Epithelial cell of esophagus (primary cell): ENCODE data around the gene PSMD1.

Source experiments
- DNase-seq: peaks from one replicate; pipeline ENCODE4 v3.0.0; 2010; ENCODE audit warnings: low read depth
- H3K4me3 ChIP-seq: 2 replicates; pipeline ENCODE4 v1.5.1; 2011; ENCODE audit warnings: mild to moderate bottlenecking, low read length, control low read depth
- CTCF ChIP-seq: IDR thresholded peaks from 2 replicates; pipeline ENCODE4 v1.5.1; 2011; ENCODE audit warnings: low read depth, mild to moderate bottlenecking, low read length, control low read depth, inconsistent platforms; ENCODE audit not compliant: insufficient read depth; ENCODE audit errors: missing control alignments

PSMD1 gene

GRCh38 chr2:231185050-231185725, 128.5 kb downstream of the PSMD1 start:
- no peak for TF ChIP-seq CTCF
- H3K4me3 ChIP-seq: no peak overlapping the region
- no peak for DNase-seq

GRCh38 chr2:231185886-231186285, 129.2 kb downstream of the PSMD1 start:
- no peak overlapping the region for H3K4me3 ChIP-seq
- no peak for TF ChIP-seq CTCF
- DNase-seq: no peak

GRCh38 chr2:231186325-231186724, 129.7 kb downstream of the PSMD1 start:
- no peak for TF ChIP-seq CTCF
- no peak for DNase-seq
- H3K4me3 ChIP-seq: no peak overlapping the region

GRCh38 chr2:231187736-231188505, 131.3 kb downstream of the PSMD1 start:
- DNase-seq: no peak
- no peak for TF ChIP-seq CTCF
- H3K4me3 ChIP-seq: no peak overlapping the region

GRCh38 chr2:231188506-231189170, 132.0 kb downstream of the PSMD1 start:
- no peak for TF ChIP-seq CTCF
- DNase-seq: no peak
- no peak overlapping the region for H3K4me3 ChIP-seq

GRCh38 chr2:231189171-231189530, 132.5 kb downstream of the PSMD1 start:
- no peak for TF ChIP-seq CTCF
- DNase-seq: no peak
- H3K4me3 ChIP-seq: no peak overlapping the region
